Right ventricle myocardium inferior (tissue), 1 donor: Measurements from ENCODE around the gene PRR36. TPM values are rescaled to one million over a fixed set of nuclear protein-coding genes. Genes with fewer than 3 reads are reported as not detected.

Source experiments
- total RNA-seq: library from RNA; stranded (reverse); fragmentation: NEBNext Ultra II Directional; extraction: Animal tissue kit (Norgen Biotek cat#: 25700); gene quantifications from one replicate; pipeline ENCODE4 v1.2.1, GENCODE V29; 2021
- donor health status: DM: no; HTN: yes; CAD: no; lungs with severe emphysema.

The PRR36 gene
- total RNA-seq, 1 donor from 2014 or later: not detected

Other genes with a start within 250 kb of the PRR36 start
- gene XAB2, start 244.8 kb downstream of the PRR36 start, total RNA-seq: 25.3 TPM
- gene PET100, start 244.6 kb downstream of the PRR36 start, total RNA-seq: 205 TPM
- gene PCP2, start 240.7 kb downstream of the PRR36 start, total RNA-seq: 6.6 TPM
- gene STXBP2, start 237.3 kb downstream of the PRR36 start, total RNA-seq: 8.4 TPM
- 1.2 TPM for gene RETN, start 205.3 kb downstream of the PRR36 start, total RNA-seq
- gene MCEMP1, start 197.3 kb downstream of the PRR36 start, total RNA-seq: 1.1 TPM
- gene TRAPPC5, start 193.6 kb downstream of the PRR36 start, total RNA-seq: 139 TPM
- gene FCER2, start 172.3 kb downstream of the PRR36 start, total RNA-seq: 0.30 TPM
- gene CLEC4G, start 142.3 kb downstream of the PRR36 start, total RNA-seq: 2.2 TPM
- 15.6 TPM for gene CD209, start 126.9 kb downstream of the PRR36 start, total RNA-seq
- not detected for gene CLEC4M, start 111.1 kb downstream of the PRR36 start, total RNA-seq
- 21.5 TPM for gene EVI5L, start 44.2 kb downstream of the PRR36 start, total RNA-seq
- gene LRRC8E, start 14.1 kb upstream of the PRR36 start, total RNA-seq: 2.5 TPM
- 28.0 TPM for gene MAP2K7, start 29.5 kb upstream of the PRR36 start, total RNA-seq
- 7.2 TPM for gene TGFBR3L, start 40.4 kb upstream of the PRR36 start, total RNA-seq
- gene SNAPC2, start 45.9 kb upstream of the PRR36 start, total RNA-seq: 10.3 TPM
- 0.19 TPM for gene CTXN1, start 51.7 kb upstream of the PRR36 start, total RNA-seq
- gene TIMM44, start 69.3 kb upstream of the PRR36 start, total RNA-seq: 111 TPM
- 55.1 TPM for gene ELAVL1, start 131.3 kb upstream of the PRR36 start, total RNA-seq
- not detected for gene CCL25, start 178.4 kb upstream of the PRR36 start, total RNA-seq